Liver (tissue), 9 donors: ENCODE data around the gene KIAA1586. TPM values are rescaled to one million over a fixed set of nuclear protein-coding genes. Genes with fewer than 3 reads are reported as not detected.

ENCODE experiments used
- DNase-seq: peaks from one replicate; pipeline ENCODE4 v3.0.0-alpha.2; 2017; ENCODE audit warnings: low spot score
- H3K27ac ChIP-seq, 2 donors: one replicate each; pipeline ENCODE4 v1.7.0; 2013; ENCODE audit warnings: inconsistent platforms in 2 of 2, low read length in 2 of 2, control low read depth in 1 of 2, low read depth in 1 of 2, mild to moderate bottlenecking in 1 of 2
- H3K27me3 ChIP-seq, 4 donors: one replicate each; pipeline versions ENCODE4 v1.6.1 to v1.7.0; 2013; ENCODE audit warnings: low read length in 3 of 4, inconsistent platforms in 1 of 4, mild to moderate bottlenecking in 1 of 4, moderate library complexity in 1 of 4; ENCODE audit not compliant: control insufficient read depth in 4 of 4, insufficient read depth in 4 of 4
- H3K36me3 ChIP-seq, 4 donors: one replicate each; pipeline versions ENCODE4 v1.6.1 to v1.7.0; 2013; ENCODE audit warnings: low read length in 3 of 4, mild to moderate bottlenecking in 3 of 4, low read depth in 1 of 4, moderate library complexity in 1 of 4; ENCODE audit not compliant: control insufficient read depth in 4 of 4, insufficient read depth in 3 of 4
- H3K4me1 ChIP-seq, 4 donors: one replicate each; pipeline versions ENCODE4 v1.6.1 to v1.7.0; 2013; ENCODE audit warnings: low read length in 3 of 4, mild to moderate bottlenecking in 3 of 4, moderate library complexity in 1 of 4; ENCODE audit not compliant: control insufficient read depth in 4 of 4, insufficient read depth in 4 of 4
- H3K4me3 ChIP-seq, 3 donors: one replicate each; pipeline versions ENCODE4 v1.6.1 to v1.7.0; 2013; ENCODE audit warnings: low read length in 3 of 3, control low read depth in 1 of 3, low read depth in 1 of 3, mild to moderate bottlenecking in 1 of 3
- H3K9ac ChIP-seq, 2 donors: one replicate each; pipeline ENCODE4 v1.7.0; 2013; ENCODE audit warnings: low read length in 2 of 2, mild to moderate bottlenecking in 2 of 2, moderate library complexity in 2 of 2, control low read depth in 1 of 2, low read depth in 1 of 2
- H3K9me3 ChIP-seq, 4 donors: one replicate each; pipeline versions ENCODE4 v1.6.1 to v1.7.0; 2013; ENCODE audit warnings: low read length in 3 of 4; ENCODE audit not compliant: control insufficient read depth in 4 of 4
- EGR1 ChIP-seq, 2 donors: IDR thresholded peaks; 2 replicates each; pipeline ENCODE4 v1.6.1; 2016 to 2018; ENCODE audit warnings: antibody characterized with exemption in 2 of 2, low read depth in 2 of 2
- FOXA1 ChIP-seq: IDR thresholded peaks from 2 replicates; pipeline ENCODE4 v1.6.1; 2016; ENCODE audit warnings: antibody characterized with exemption
- FOXA2 ChIP-seq: IDR thresholded peaks from 2 replicates; pipeline ENCODE4 v1.6.1; 2016; ENCODE audit warnings: antibody characterized with exemption
- HNF4A ChIP-seq, 2 donors: conservative IDR thresholded peaks; 2 replicates each; pipeline ENCODE4 v1.6.1; 2016; ENCODE audit warnings: antibody characterized with exemption in 2 of 2, mild to moderate bottlenecking in 2 of 2
- HNF4G ChIP-seq: IDR thresholded peaks from 2 replicates; pipeline ENCODE4 v1.6.1; 2016; ENCODE audit warnings: antibody characterized with exemption
- JUND ChIP-seq, 2 donors: IDR thresholded peaks; 2 replicates each; pipeline ENCODE4 v1.6.1; 2016; ENCODE audit warnings: antibody characterized with exemption in 2 of 2
- NR2F2 ChIP-seq: IDR thresholded peaks from 2 replicates; pipeline ENCODE4 v1.6.1; 2016; ENCODE audit warnings: antibody characterized with exemption
- RXRA ChIP-seq, 2 donors: IDR thresholded peaks; 2 replicates each; pipeline ENCODE4 v1.6.1; 2017 to 2018; ENCODE audit warnings: antibody characterized with exemption in 2 of 2, mild to moderate bottlenecking in 1 of 2
- SP1 ChIP-seq: IDR thresholded peaks from 2 replicates; pipeline ENCODE4 v1.6.1; 2018; ENCODE audit warnings: antibody characterized with exemption, mild to moderate bottlenecking
- TAF1 ChIP-seq: conservative IDR thresholded peaks from 2 replicates; pipeline ENCODE4 v1.6.1; 2016; ENCODE audit warnings: antibody characterized with exemption, mild to moderate bottlenecking
- YY1 ChIP-seq: IDR thresholded peaks from 2 replicates; pipeline ENCODE4 v1.6.1; 2016; ENCODE audit warnings: antibody characterized with exemption, mild to moderate bottlenecking
- WGBS: extraction: QIAGEN DNeasy Blood & Tissue Kit; methylation state at CpG from one replicate; pipeline ENCODE4 v1.1.7; 2013; 5-methylcytosine and 5-hydroxymethylcytosine counted together
- polyA plus RNA-seq, 2 donors: library from polyadenylated mRNA; stranded (reverse) in 1 of 2; unstranded in 1 of 2; fragments of 200-250 nt in 1 of 2; fragments of >200 nt in 1 of 2; fragmentation: Nextera tagmentation in 1 of 2; extraction: Ambion mirVana in 1 of 2; gene quantifications; one replicate each; pipeline versions ENCODE4 v1.2.1 to v1.2.3, GENCODE V29; 2013 to 2015
- total RNA-seq, 2 donors: library from RNA; depleted of rRNA; stranded (reverse); fragments of >200 nt; gene quantifications; one replicate each; pipeline ENCODE4 v1.2.3, GENCODE V29; 2014
- TF ChIP-seq, protein P1 (sequence below): IDR thresholded peaks from 2 replicates; pipeline ENCODE4 v1.6.1; 2016; ENCODE audit warnings: antibody characterized with exemption
- TF ChIP-seq, protein P2 (sequence below): IDR thresholded peaks from 2 replicates; pipeline ENCODE4 v1.6.1; 2016; ENCODE audit warnings: antibody characterized with exemption, mild to moderate bottlenecking
- TF ChIP-seq, protein P3 (sequence below): IDR thresholded peaks from 2 replicates; pipeline ENCODE4 v1.6.1; 2016; ENCODE audit warnings: antibody characterized with exemption
- TF ChIP-seq, protein P4 (sequence below): IDR thresholded peaks from 2 replicates; pipeline ENCODE4 v1.6.1; 2016; ENCODE audit warnings: antibody characterized with exemption
- TF ChIP-seq, protein P5 (sequence below): fragments of 150-350 bp; IDR thresholded peaks from 2 replicates; pipeline ENCODE4 v1.5.1; 2017; ENCODE audit warnings: improper control_type of control experiment, low read depth, low read length; ENCODE audit not compliant: missing input control
- donor health status: healthy.
- donor health status: healthy.
- donor health status: healthy.
- donor health status: healthy.
- donor health status: healthy.

KIAA1586 gene
- total and polyA plus RNA-seq, 4 donors, result 2.1 to 25.0 (median 5.5) TPM

DNA sequence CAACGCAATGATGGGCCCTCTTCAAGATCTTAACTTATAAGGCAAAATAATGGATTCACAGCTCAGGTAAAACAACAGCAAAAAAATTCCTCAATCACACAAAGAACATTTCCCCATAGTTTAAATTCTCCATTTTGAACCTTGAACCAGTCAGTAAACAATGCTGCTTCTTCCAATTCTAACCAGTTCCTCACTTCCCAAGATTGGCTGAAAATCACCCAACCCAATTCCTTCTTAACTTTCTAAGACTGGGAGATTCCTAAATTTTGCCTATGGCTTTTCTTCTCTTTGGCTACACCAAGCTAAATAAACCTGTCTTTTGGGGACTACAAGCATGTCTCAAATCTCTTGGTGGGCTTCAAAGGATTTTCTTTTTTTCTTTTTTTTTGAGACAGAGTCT lies 40.4 kb downstream of the KIAA1586 start:
- Histone ChIP-seq H3K27ac (no peak overlapping the region), H3K27me3 (no peaks in the 10 kb centered on the region), H3K36me3 (no peaks in the 10 kb centered on the region), H3K4me1 (peaks cover 1 to 9% (median 8%) of the 10 kb centered on the region in 4 donors), H3K4me3 (no peak overlapping the region), H3K9me3 (no peaks in the 10 kb centered on the region), H3K9ac (no peak overlapping the region)
- TF ChIP-seq FOXA2 (no peak), NR2F2 (no peak), RXRA (IDR thresholded peaks at IDR 0.05) (no peak), YY1 (no peak), EGR1 (IDR thresholded peaks at IDR 0.05; ENCODE audit: low read depth in 2 of 2) (no peak), FOXA1 (no peak)
- TF ChIP-seq, protein P1, sequence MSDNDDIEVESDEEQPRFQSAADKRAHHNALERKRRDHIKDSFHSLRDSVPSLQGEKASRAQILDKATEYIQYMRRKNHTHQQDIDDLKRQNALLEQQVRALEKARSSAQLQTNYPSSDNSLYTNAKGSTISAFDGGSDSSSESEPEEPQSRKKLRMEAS, result no peak
- TF ChIP-seq, protein P2, sequence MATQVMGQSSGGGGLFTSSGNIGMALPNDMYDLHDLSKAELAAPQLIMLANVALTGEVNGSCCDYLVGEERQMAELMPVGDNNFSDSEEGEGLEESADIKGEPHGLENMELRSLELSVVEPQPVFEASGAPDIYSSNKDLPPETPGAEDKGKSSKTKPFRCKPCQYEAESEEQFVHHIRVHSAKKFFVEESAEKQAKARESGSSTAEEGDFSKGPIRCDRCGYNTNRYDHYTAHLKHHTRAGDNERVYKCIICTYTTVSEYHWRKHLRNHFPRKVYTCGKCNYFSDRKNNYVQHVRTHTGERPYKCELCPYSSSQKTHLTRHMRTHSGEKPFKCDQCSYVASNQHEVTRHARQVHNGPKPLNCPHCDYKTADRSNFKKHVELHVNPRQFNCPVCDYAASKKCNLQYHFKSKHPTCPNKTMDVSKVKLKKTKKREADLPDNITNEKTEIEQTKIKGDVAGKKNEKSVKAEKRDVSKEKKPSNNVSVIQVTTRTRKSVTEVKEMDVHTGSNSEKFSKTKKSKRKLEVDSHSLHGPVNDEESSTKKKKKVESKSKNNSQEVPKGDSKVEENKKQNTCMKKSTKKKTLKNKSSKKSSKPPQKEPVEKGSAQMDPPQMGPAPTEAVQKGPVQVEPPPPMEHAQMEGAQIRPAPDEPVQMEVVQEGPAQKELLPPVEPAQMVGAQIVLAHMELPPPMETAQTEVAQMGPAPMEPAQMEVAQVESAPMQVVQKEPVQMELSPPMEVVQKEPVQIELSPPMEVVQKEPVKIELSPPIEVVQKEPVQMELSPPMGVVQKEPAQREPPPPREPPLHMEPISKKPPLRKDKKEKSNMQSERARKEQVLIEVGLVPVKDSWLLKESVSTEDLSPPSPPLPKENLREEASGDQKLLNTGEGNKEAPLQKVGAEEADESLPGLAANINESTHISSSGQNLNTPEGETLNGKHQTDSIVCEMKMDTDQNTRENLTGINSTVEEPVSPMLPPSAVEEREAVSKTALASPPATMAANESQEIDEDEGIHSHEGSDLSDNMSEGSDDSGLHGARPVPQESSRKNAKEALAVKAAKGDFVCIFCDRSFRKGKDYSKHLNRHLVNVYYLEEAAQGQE, result no peak
- no peak for DNase-seq
- 97% methylated on average over 1 of the region's 1 CpG for WGBS

DNA sequence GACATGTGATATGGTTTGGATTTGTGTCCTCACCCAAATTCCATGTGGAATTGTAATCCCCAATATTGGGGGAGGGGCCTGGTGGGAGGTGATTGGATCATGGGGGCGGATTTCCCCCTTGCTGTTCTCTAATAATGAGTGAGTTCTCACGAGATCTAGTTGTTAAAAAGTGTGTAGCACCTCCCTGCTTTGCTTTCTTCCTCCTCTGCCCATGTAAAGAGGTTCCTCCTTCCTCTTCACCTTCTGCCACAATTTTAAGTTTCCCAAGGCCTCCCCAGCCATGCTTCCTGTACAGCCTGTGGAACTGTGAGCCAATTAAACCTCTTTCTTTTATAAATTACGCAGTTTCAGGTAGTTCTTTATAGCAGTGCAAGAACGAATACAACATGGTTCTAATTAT lies 41.4 kb downstream of the KIAA1586 start:
- H3K27ac ChIP-seq, result no peak overlapping the region
- WGBS, result 88% methylated on average over 4 of the region's 4 CpGs
- no peak overlapping the region for H3K9ac ChIP-seq
- H3K4me3 ChIP-seq, result no peak overlapping the region
- DNase-seq, result no peak
- H3K4me1 ChIP-seq, result peaks cover 1 to 15% (median 9%) of the 10 kb centered on the region in 4 donors
- TF ChIP-seq TAF1, result no peak
- TF ChIP-seq FOXA1, result no peak
- no peak for TF ChIP-seq NR2F2
- TF ChIP-seq RXRA (IDR thresholded peaks at IDR 0.05), result no peak
- TF ChIP-seq, protein P3, sequence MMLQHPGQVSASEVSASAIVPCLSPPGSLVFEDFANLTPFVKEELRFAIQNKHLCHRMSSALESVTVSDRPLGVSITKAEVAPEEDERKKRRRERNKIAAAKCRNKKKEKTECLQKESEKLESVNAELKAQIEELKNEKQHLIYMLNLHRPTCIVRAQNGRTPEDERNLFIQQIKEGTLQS, result no peak
- TF ChIP-seq, protein P4, sequence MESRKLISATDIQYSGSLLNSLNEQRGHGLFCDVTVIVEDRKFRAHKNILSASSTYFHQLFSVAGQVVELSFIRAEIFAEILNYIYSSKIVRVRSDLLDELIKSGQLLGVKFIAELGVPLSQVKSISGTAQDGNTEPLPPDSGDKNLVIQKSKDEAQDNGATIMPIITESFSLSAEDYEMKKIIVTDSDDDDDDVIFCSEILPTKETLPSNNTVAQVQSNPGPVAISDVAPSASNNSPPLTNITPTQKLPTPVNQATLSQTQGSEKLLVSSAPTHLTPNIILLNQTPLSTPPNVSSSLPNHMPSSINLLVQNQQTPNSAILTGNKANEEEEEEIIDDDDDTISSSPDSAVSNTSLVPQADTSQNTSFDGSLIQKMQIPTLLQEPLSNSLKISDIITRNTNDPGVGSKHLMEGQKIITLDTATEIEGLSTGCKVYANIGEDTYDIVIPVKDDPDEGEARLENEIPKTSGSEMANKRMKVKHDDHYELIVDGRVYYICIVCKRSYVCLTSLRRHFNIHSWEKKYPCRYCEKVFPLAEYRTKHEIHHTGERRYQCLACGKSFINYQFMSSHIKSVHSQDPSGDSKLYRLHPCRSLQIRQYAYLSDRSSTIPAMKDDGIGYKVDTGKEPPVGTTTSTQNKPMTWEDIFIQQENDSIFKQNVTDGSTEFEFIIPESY, result no peak
- no peak for TF ChIP-seq HNF4G
- TF ChIP-seq HNF4A (conservative IDR thresholded peaks at IDR 0.05), result no peak
- no peak for TF ChIP-seq SP1
- TF ChIP-seq JUND (IDR thresholded peaks at IDR 0.05), result no peak
- no peak for TF ChIP-seq FOXA2
- TF ChIP-seq, protein P1, result no peak
- TF ChIP-seq, protein P5, sequence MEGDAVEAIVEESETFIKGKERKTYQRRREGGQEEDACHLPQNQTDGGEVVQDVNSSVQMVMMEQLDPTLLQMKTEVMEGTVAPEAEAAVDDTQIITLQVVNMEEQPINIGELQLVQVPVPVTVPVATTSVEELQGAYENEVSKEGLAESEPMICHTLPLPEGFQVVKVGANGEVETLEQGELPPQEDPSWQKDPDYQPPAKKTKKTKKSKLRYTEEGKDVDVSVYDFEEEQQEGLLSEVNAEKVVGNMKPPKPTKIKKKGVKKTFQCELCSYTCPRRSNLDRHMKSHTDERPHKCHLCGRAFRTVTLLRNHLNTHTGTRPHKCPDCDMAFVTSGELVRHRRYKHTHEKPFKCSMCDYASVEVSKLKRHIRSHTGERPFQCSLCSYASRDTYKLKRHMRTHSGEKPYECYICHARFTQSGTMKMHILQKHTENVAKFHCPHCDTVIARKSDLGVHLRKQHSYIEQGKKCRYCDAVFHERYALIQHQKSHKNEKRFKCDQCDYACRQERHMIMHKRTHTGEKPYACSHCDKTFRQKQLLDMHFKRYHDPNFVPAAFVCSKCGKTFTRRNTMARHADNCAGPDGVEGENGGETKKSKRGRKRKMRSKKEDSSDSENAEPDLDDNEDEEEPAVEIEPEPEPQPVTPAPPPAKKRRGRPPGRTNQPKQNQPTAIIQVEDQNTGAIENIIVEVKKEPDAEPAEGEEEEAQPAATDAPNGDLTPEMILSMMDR, result no peak
- no peaks in the 10 kb centered on the region for H3K9me3 ChIP-seq
- H3K36me3 ChIP-seq, result peaks cover 0 to 6% (median 0%) of the 10 kb centered on the region in 4 donors
- H3K27me3 ChIP-seq, result no peaks in the 10 kb centered on the region
